HG03442 (cell line): ENCODE data around the gene ENOX2.
"Not testable (repeated sequence)": the region's sequence is repeated elsewhere in the genome, so short reads cannot be mapped to it uniquely, and the experiment has no call there.

Source experiments
- ATAC-seq: cut with Tn5 transposase; IDR thresholded peaks from one replicate; pipeline ENCODE4 v1.9.1; 2021; ENCODE audit warnings: mild to moderate bottlenecking, moderate library complexity; ENCODE audit not compliant: unreplicated experiment

ENOX2 gene

GRCh38 chrX:130827648-130828047 is 75.4 kb downstream of the ENOX2 start:
- ATAC-seq = no peak

GRCh38 chrX:130826249-130826648 is 76.8 kb downstream of the ENOX2 start:
- no peak for ATAC-seq

GRCh38 chrX:130825525-130825924 is 77.5 kb downstream of the ENOX2 start:
- no peak for ATAC-seq

GRCh38 chrX:130819367-130819766 is 83.6 kb downstream of the ENOX2 start:
- not testable (repeated sequence) for ATAC-seq

- not testable (repeated sequence) for ATAC-seq
Measured at GRCh38 chrX:130813932-130814331, 89.1 kb downstream of the ENOX2 start.

- no peak for ATAC-seq
Measured at GRCh38 chrX:130810561-130810960, 92.4 kb downstream of the ENOX2 start.

- ATAC-seq = no peak
Measured at GRCh38 chrX:130805903-130806302, 97.1 kb downstream of the ENOX2 start.

- no peak for ATAC-seq
Measured at GRCh38 chrX:130803537-130803936, 99.5 kb downstream of the ENOX2 start.

GRCh38 chrX:130801901-130802300 is 101.1 kb downstream of the ENOX2 start:
- no peak for ATAC-seq

GRCh38 chrX:130799393-130799792 is 103.6 kb downstream of the ENOX2 start:
- ATAC-seq = no peak

GRCh38 chrX:130793975-130794374 is 109.0 kb downstream of the ENOX2 start:
- no peak for ATAC-seq

GRCh38 chrX:130791870-130792269 is 111.1 kb downstream of the ENOX2 start:
- ATAC-seq = not testable (repeated sequence)

- ATAC-seq = no peak
Measured at GRCh38 chrX:130789793-130790192, 113.2 kb downstream of the ENOX2 start.

GRCh38 chrX:130788786-130789581 is 114.0 kb downstream of the ENOX2 start:
- no peak for ATAC-seq

GRCh38 chrX:130786030-130786429 is 117.0 kb downstream of the ENOX2 start:
- no peak for ATAC-seq

GRCh38 chrX:130778773-130779172 is 124.2 kb downstream of the ENOX2 start:
- ATAC-seq = no peak

GRCh38 chrX:130775849-130776248 is 127.2 kb downstream of the ENOX2 start:
- no peak for ATAC-seq

GRCh38 chrX:130772776-130773143 is 130.2 kb downstream of the ENOX2 start:
- no peak for ATAC-seq

- no peak for ATAC-seq
Measured at GRCh38 chrX:130772105-130772775, 130.8 kb downstream of the ENOX2 start.

GRCh38 chrX:130771648-130772047 is 131.4 kb downstream of the ENOX2 start:
- no peak for ATAC-seq

- no peak for ATAC-seq
Measured at GRCh38 chrX:130771230-130771629, 131.8 kb downstream of the ENOX2 start.

- no peak for ATAC-seq
Measured at GRCh38 chrX:130770615-130771014, 132.4 kb downstream of the ENOX2 start.
